ENCODE results near the gene QSOX1.

Gene QSOX1

GRCh38 chr1:180154325-180155181 lies at the start of gene QSOX1:
Gene QSOX1, plus strand, starts transcription at chr1:180154869. Its CDS starts 39 bp downstream, at chr1:180154908.
- H3K4me3 ChIP-seq, result peak within 1 kb of the TSS; percentile 88
- peak within 1 kb of the TSS; percentile 78 for H3K9ac ChIP-seq (ENCODE audit: insufficient read length)
- no peak for DNase-seq (ENCODE audit: low read depth, low spot score)
- TF ChIP-seq EZH2 (IDR thresholded peaks at IDR 0.05) (no peak), POLR2AphosphoS5 (IDR thresholded peaks at IDR 0.05; ENCODE audit: borderline replicate concordance, low read depth, low read length) (peak; percentile 58), FOXP2 (optimal IDR thresholded peaks at IDR 0.05; ENCODE audit: control extremely low read depth, extremely low read length, insufficient read depth) (peak; percentile 41)
- no peaks in the 10 kb centered on the region for H3K36me3 ChIP-seq (ENCODE audit: insufficient read depth, low read length)
- no peaks in the 10 kb centered on the region for H3K9me3 ChIP-seq (ENCODE audit: low read depth, low read length)
- H3K27ac ChIP-seq, result no peak within 1 kb of the TSS

- Histone ChIP-seq H3K27ac (no peak overlapping the region), H3K9me3 (ENCODE audit: low read depth, low read length) (no peaks in the 10 kb centered on the region), H3K36me3 (ENCODE audit: insufficient read depth, low read length) (peaks cover 22% of the 10 kb centered on the region), H3K4me3 (no peak overlapping the region), H3K9ac (ENCODE audit: insufficient read length) (no peak overlapping the region)
- no peak for TF ChIP-seq POLR2AphosphoS5 (IDR thresholded peaks at IDR 0.05; ENCODE audit: borderline replicate concordance, low read depth, low read length)
- TF ChIP-seq FOXP2 (optimal IDR thresholded peaks at IDR 0.05; ENCODE audit: control extremely low read depth, extremely low read length, insufficient read depth), result no peak
- TF ChIP-seq EZH2 (IDR thresholded peaks at IDR 0.05), result no peak
- DNase-seq (ENCODE audit: low read depth, low spot score), result no peak
Observed at GRCh38 chr1:180112091-180112490, 42.6 kb upstream of the QSOX1 start.

- Histone ChIP-seq H3K36me3 (ENCODE audit: insufficient read depth, low read length) (peaks cover 22% of the 10 kb centered on the region), H3K4me3 (no peak overlapping the region), H3K27ac (no peak overlapping the region), H3K9ac (ENCODE audit: insufficient read length) (no peak overlapping the region), H3K9me3 (ENCODE audit: low read depth, low read length) (no peaks in the 10 kb centered on the region)
- TF ChIP-seq FOXP2 (optimal IDR thresholded peaks at IDR 0.05; ENCODE audit: control extremely low read depth, extremely low read length, insufficient read depth), result no peak
- no peak for TF ChIP-seq POLR2AphosphoS5 (IDR thresholded peaks at IDR 0.05; ENCODE audit: borderline replicate concordance, low read depth, low read length)
- no peak for TF ChIP-seq EZH2 (IDR thresholded peaks at IDR 0.05)
- no peak for DNase-seq (ENCODE audit: low read depth, low spot score)
Observed at GRCh38 chr1:180112984-180113647, 41.6 kb upstream of the QSOX1 start.

GRCh38 chr1:180114396-180114945 lies 40.2 kb upstream of the QSOX1 start:
- TF ChIP-seq POLR2AphosphoS5 (IDR thresholded peaks at IDR 0.05; ENCODE audit: borderline replicate concordance, low read depth, low read length) (no peak), EZH2 (IDR thresholded peaks at IDR 0.05) (no peak), FOXP2 (optimal IDR thresholded peaks at IDR 0.05; ENCODE audit: control extremely low read depth, extremely low read length, insufficient read depth) (no peak)

GRCh38 chr1:180116964-180117763 lies 37.5 kb upstream of the QSOX1 start:
- DNase-seq (ENCODE audit: low read depth, low spot score), result no peak
- no peaks in the 10 kb centered on the region for H3K9me3 ChIP-seq (ENCODE audit: low read depth, low read length)
- H3K27ac ChIP-seq, result no peak overlapping the region
- no peak overlapping the region for H3K9ac ChIP-seq (ENCODE audit: insufficient read length)
- no peak overlapping the region for H3K4me3 ChIP-seq
- no peak for TF ChIP-seq EZH2 (IDR thresholded peaks at IDR 0.05)
- TF ChIP-seq FOXP2 (optimal IDR thresholded peaks at IDR 0.05; ENCODE audit: control extremely low read depth, extremely low read length, insufficient read depth), result no peak
- no peak for TF ChIP-seq POLR2AphosphoS5 (IDR thresholded peaks at IDR 0.05; ENCODE audit: borderline replicate concordance, low read depth, low read length)
- 0 out of 2 replicates have a peak, but pooled peaks cover 6% of the 10 kb centered on the region for H3K36me3 ChIP-seq (ENCODE audit: insufficient read depth, low read length)

More at GRCh38 chr1:180114396-180114945, 40.2 kb upstream of the QSOX1 start:
- Histone ChIP-seq H3K27ac (no peak overlapping the region), H3K9ac (ENCODE audit: insufficient read length) (no peak overlapping the region), H3K9me3 (ENCODE audit: low read depth, low read length) (no peaks in the 10 kb centered on the region), H3K36me3 (ENCODE audit: insufficient read depth, low read length) (peaks cover 22% of the 10 kb centered on the region), H3K4me3 (no peak overlapping the region)
- DNase-seq (ENCODE audit: low read depth, low spot score), result no peak

- Histone ChIP-seq H3K9me3 (ENCODE audit: low read depth, low read length) (no peaks in the 10 kb centered on the region), H3K4me3 (no peak overlapping the region), H3K27ac (no peak overlapping the region), H3K36me3 (ENCODE audit: insufficient read depth, low read length) (0 out of 2 replicates have a peak, but pooled peaks cover under 1% of the 10 kb centered on the region), H3K9ac (ENCODE audit: insufficient read length) (no peak overlapping the region)
- TF ChIP-seq EZH2 (IDR thresholded peaks at IDR 0.05) (no peak), FOXP2 (optimal IDR thresholded peaks at IDR 0.05; ENCODE audit: control extremely low read depth, extremely low read length, insufficient read depth) (no peak), POLR2AphosphoS5 (IDR thresholded peaks at IDR 0.05; ENCODE audit: borderline replicate concordance, low read depth, low read length) (no peak)
- no peak for DNase-seq (ENCODE audit: low read depth, low spot score)
Observed at GRCh38 chr1:180117764-180118116, 36.9 kb upstream of the QSOX1 start.

GRCh38 chr1:180119837-180120236 lies 34.8 kb upstream of the QSOX1 start:
- Histone ChIP-seq H3K4me3 (no peak overlapping the region), H3K9ac (ENCODE audit: insufficient read length) (no peak overlapping the region), H3K27ac (no peak overlapping the region), H3K36me3 (ENCODE audit: insufficient read depth, low read length) (no peaks in the 10 kb centered on the region), H3K9me3 (ENCODE audit: low read depth, low read length) (no peaks in the 10 kb centered on the region)
- no peak for DNase-seq (ENCODE audit: low read depth, low spot score)
- TF ChIP-seq FOXP2 (optimal IDR thresholded peaks at IDR 0.05; ENCODE audit: control extremely low read depth, extremely low read length, insufficient read depth) (no peak), POLR2AphosphoS5 (IDR thresholded peaks at IDR 0.05; ENCODE audit: borderline replicate concordance, low read depth, low read length) (no peak), EZH2 (IDR thresholded peaks at IDR 0.05) (no peak)

All from SK-N-MC (cell line).